GM19240 (cell line): ENCODE results near the gene NUS1.
"Not testable (repeated sequence)": the region's sequence is repeated elsewhere in the genome, so short reads cannot be mapped to it uniquely, and the experiment has no call there.

Experiments used
- DNase-seq: peaks from one replicate; pipeline ENCODE4 v3.0.0; 2011; ENCODE audit warnings: low spot score; ENCODE audit not compliant: insufficient read length

NUS1 gene

DNA sequence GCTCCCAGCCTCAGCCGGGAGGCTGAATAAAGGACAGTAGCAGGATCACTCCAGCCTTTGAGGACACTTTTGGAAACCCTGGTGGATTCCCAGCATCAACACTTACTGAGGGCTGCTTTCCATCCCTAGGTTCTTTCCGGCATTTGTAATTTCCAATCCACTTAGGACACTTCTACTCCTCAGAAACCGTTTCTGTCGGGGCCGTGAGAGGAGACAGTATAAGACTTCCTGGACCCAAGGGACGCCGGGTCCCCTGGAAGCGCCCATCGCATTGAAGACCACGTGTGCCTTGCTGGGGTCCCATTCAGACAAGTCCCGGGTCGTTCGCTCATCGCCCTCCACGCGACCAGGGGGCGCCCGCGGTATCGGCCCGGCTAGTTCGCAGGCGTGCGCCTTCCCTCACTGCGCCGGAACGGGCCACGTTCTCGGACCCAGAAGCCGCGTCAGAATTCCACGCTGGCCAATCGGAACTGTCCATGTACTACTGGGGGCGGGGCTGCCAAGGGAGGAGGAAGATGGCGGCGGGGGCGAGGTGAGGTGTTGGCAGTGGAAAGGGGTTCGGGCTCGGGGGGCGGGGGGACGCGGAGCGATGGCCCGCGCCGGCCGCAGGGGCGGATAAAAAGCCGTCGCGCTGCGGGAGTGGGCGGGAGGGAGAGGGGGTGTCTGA lies at the start of gene NUS1:
Gene NUS1 (plus strand): TSS at position 479 of the 667 bp plus-strand sequence. CDS start 202 bp downstream, outside the sequence.
- DNase-seq, result peak; percentile 86

DNA sequence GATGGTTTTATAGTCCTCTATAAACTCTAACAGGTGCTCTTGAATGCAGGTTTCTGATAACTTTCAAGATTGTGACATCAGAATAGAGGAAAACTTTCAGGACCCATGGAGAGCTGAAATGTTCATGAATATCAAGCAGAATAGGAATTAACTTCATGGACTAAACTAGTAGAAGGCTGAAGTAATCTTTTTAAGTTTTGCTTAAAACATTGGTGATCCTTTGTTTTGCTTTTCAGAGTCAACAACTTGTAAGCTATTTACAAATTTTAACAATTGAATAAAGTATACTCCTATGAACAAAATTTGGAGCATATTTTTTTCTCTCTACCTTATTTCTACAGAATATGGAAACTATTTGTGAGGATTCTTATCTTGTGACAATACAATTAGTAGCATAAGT lies 47.7 kb upstream of the NUS1 start:
- DNase-seq, result no peak

GRCh38 chr6:117629119-117629660 lies 46.1 kb upstream of the NUS1 start:
- DNase-seq, result no peak

DNA sequence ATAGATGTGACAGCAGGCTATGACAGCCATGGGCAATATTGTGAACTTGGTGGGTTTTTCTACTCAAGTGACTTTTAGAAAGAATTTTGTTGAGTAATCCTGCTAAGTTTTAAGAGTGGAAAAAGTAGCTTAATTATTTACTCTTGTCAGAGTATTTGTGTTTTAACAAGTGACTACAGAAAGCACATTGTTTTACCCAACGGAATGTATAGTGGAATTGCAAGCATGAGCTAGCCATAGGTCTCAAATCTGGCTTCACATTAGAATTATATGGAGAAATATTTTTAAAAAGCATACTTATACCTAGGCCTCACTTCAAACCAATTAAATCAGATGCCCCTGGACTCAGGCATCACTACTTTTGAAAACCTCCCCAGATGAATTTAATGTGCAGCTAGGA lies 37.5 kb upstream of the NUS1 start:
- no peak for DNase-seq

GRCh38 chr6:117642976-117643375 lies 32.3 kb upstream of the NUS1 start:
- no peak for DNase-seq

DNA sequence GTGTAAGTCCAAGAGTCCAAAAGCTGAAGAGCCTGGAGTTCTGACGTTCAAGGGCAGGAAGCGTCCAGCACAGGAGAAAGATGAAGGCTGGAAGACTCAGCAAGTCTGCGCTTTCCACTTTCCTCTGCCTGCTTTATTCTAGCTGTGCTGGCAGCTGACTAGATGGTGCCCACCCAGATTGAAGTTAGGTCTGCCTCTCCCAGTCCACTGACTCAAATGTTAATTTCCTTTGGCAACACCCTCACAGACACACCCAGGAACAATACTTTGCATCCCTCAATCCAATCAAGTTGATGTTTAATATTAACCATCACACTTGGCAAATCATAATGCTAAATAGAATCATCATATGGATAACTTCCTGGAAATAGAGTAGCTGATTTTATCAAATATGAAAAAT lies 23.3 kb upstream of the NUS1 start:
- DNase-seq, result not testable (repeated sequence)

- DNase-seq, result no peak
Measured at GRCh38 chr6:117653949-117654348, 21.3 kb upstream of the NUS1 start.

- DNase-seq, result no peak
Measured at GRCh38 chr6:117655380-117655779, 19.9 kb upstream of the NUS1 start.

- DNase-seq, result no peak
Measured at GRCh38 chr6:117666881-117667280, 8.4 kb upstream of the NUS1 start.

DNA sequence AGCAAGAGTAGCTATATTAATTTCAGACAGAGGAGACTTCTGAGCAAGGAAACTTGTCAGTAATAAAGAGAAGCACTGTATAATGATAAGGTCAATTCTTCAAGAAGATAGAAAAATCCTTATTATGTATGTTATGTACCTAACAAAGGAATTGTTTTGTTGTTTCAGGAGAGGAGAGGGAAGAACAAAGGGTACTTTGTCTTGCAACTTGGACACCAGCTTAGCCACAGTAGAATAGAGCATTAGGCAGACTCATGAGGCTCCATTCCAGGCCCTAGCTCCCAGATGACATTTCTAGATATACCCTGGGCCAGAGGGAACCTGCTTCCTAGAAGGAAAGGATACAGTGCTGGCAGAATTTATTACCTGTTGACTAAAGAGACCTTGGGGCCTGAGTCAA lies 6.5 kb upstream of the NUS1 start:
- DNase-seq, result no peak

DNA sequence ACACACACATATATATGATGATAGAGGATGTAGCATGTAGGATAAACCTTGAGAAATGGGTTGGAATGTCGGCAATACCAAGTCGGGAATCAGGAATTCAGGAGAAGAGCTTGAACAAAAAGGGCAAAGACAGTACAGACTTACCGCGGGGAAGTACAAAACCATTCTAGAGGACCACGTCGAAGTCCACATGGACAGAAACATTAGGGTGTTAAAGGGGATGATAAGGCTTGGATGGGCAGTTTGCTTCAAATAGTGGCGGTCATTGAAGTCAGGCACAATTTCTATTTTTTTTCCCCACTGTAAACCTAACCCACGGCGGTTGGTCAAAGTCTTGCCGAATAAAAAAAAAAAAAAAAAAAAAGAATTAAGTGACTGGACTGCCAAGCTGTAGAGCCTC lies 766 bp upstream of the NUS1 start:
- no peak for DNase-seq

DNA sequence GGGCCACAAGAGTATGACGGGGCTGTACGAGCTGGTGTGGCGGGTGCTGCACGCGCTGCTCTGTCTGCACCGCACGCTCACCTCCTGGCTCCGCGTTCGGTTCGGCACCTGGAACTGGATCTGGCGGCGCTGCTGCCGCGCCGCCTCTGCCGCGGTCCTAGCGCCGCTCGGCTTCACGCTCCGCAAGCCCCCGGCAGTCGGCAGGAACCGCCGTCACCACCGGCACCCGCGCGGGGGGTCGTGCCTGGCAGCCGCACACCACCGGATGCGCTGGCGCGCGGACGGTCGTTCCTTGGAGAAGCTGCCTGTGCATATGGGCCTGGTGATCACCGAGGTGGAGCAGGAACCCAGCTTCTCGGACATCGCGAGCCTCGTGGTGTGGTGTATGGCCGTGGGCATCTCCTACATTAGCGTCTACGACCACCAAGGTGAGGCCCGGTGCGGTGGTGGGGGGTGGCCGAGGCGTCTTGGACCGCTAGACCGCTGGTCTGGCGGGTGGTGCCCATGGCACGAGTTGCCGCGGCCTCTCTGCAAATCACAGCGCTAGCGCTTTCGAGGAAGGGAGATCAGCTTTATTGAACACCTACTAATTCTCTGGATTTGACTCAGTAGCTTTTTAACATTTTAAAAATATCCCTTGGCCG lies 511 bp downstream of the NUS1 start:
- not testable (repeated sequence) for DNase-seq

GRCh38 chr6:117676577-117677218 lies 1.4 kb downstream of the NUS1 start:
- no peak for DNase-seq

DNA sequence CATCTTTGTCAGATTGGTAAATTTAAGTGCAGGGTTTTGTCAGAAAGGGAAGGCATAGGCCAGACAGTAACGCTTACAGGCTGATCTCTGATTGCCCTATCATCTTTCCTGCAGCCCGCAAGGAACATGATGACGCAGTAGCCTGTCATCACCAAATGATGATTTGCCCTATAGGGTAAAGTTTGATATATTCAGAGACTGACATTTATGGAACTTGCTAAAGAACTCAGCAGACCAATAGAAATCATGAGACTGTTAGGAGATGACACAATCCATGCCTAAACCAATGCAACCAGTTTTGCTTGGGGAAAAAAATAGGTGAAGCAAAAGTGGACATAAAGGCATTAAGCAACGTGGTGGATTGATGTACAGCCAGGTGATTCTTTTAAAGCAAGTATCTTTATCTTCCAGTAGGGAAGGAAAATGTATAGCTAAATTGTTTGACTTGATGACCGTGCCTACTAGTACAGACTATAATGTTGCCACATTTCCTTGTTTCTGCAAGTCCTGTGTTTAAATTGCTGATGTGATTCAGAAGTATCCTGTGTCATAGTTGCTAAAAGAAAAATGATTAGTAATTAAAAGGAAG lies 2.4 kb downstream of the NUS1 start:
- no peak for DNase-seq

DNA sequence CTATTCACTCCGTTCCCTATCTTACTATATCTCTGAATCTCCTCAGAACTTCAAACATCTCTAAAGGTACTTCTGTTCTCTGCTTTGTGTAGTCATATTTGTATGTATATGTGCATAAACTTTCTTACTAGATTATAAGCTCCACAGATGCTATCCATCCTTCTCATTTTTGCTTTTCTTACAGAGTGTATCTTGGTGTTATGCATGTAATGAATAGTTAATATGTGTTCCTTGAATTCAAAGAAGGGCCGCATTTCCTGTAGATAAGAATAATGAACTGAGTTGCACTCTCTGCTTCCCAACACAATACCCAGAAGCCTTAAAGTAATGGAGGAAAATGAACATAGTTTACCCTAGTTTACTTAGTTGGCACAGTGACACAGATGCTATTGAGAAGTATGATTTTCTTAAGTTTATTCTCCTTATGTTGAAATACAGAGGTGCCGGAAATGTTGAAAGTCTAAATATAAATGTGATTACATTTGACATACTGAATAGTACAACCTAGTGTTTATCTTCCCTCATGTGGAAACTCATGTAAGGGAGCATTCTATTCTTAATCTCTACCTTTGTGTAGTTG lies 6.0 kb downstream of the NUS1 start:
- DNase-seq, result no peak

GRCh38 chr6:117684749-117685148 lies 9.5 kb downstream of the NUS1 start:
- no peak for DNase-seq

DNA sequence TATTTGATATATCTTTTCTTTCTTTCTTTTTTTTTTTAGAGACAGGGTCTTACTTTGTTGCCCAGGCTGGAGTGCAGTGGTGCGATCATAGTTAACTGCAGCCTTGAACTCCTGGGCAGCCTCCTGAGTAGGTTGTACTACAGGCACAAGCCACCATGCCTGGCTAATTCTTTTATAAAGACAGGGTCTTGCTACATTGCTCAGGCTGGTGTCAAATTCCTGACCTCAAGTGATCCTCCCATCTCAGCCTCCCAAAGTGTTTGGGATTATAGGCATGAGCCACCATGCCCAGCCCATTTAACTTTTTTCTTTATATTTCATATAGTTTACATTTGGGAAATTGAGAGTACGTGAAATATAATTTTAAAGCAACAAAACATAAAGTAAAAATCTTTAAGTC lies 10.1 kb downstream of the NUS1 start:
- DNase-seq, result no peak

DNA sequence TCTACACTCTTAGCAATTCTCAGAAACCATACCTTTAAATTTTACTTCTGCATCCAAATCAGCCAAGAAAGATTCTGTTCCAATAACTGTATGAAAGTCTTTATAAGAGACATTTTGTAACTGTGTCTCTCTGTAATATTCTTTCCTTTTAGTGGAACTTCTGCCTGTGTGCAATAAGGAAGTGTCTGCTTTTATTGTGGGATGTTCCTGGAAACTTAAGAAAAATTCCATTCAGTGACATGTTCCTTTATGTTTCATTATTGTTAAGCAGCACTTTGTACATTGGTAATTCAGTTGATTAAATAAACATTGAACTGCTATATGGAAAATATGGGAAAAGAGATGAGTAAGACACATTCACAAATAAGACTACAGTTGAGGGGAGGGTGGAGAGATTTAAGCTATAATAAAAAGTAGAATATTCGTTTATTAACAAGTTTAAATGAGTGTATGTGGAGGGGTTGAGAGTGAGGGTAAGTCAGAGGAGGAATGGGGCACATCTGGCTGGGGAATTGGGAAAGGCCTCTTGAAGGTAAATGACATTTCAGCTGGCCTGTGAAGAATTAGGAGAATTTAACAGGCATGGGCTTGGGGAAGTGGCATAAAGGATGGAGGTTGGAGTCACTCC lies 11.9 kb downstream of the NUS1 start:
- DNase-seq, result no peak

DNA sequence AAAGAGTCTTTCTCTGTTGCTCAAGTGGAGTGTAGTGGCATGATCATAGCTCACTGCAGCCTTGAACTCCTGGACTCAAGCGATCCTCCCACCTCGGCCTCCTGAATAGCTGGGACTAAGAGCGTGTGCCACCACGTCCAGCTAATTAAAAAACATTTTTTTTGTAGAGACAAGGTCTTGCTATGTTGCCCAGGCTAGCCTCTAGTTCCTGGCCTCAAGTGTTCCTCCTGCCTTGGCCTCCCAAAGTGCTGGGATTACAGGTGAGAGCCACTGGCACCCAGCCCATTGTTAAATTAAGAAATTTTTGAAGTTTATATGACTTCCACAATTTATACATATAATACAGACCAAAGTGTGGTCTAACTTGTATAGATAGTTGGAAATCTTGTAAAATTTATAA lies 14.3 kb downstream of the NUS1 start:
- DNase-seq, result not testable (repeated sequence)

DNA sequence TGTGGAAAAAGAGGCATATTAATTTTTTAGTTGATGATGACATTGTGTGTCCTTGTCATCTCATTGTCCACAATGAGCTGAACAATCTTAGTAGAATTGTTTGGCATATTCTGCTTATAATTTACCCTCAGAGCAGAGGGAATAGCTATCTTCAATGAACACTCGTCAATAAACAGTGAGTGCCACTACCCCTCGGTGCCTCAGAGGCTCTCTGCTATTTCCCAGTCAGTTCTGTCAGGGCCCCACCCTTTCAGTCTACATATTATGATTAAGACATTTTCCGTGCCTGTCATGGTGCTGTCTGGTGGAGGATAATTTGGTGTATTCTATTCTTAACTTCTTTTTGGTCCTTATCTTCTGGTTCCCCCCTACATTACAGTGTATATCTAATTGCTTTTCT lies 31.2 kb downstream of the NUS1 start:
- DNase-seq, result no peak

DNA sequence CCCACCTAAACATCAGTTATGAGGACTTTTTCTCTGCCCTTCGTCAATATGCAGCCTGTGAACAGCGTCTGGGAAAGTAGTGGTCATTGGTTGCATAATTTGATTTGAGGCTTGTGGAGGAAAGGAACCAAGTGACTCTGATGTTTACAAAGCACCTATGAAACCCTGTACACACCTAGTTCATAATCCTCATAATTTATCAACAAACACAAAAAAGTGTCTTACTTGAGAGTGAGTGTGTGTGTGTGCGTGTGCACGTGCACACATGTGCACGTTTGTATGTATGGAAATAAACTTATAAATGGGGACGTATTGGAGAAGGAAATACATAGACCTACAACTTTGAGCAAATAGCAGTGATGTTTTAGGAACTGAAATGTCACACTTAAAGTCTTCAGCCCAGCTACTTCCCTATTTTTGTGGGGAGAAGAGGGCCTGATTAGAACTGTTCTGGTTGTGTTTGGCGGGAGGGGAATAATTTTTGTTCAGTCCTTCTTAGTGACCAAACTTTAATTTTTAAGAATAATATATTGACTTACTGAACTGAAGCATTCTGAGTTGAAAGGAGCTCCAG lies 31.8 kb downstream of the NUS1 start:
- not testable (repeated sequence) for DNase-seq
